Adrenal gland (tissue), 5 donors: ENCODE measurements around the gene RIMBP2.

ENCODE experiments used
- POLR2A ChIP-seq, 2 donors: fragments of 450-650 bp; IDR thresholded peaks; one replicate each; pipeline ENCODE4 v1.6.1; 2017; ENCODE audit warnings: antibody characterized with exemption in 2 of 2, mild to moderate bottlenecking in 2 of 2, moderate library complexity in 1 of 2
- TF ChIP-seq, protein P1 (sequence below), 6 experiments: fragments of 450-650 bp in 4 of 6; fragments of 200-600 bp in 2 of 6; sonication (generic) in 1 of 6; IDR thresholded peaks; 1 replicate in 5 of 6; 2 replicates in 1 of 6; pipeline versions ENCODE4 v1.5.1 to v1.8.0; 2016 to 2021; ENCODE audit warnings: antibody characterized with exemption in 6 of 6, mild to moderate bottlenecking in 2 of 6, moderate library complexity in 1 of 6
- donor health status: DM: no; HTN: no; CAD: no.

DNA sequence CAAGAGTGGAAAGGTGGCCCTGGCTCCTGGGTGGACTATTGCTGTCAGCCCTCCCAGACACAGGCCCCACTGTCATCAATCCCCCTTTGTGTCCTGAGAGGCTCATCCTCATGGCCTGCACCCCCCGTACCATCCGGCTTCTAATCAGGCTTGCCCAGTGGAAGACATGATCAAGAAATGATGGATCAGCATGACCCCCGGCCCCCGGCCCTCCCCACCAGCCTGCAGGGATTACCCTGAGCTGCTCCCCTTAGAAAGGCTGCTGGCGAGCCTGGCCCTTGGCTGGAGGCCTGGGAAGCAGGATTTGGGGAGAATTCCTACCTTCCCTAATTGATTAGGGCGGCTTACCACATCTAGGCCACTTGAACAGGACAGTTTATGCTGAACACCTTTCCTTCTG, 207.3 kb downstream of the RIMBP2 start:
- TF ChIP-seq POLR2A (IDR thresholded peaks at IDR 0.05): no peak
- TF ChIP-seq, protein P1, sequence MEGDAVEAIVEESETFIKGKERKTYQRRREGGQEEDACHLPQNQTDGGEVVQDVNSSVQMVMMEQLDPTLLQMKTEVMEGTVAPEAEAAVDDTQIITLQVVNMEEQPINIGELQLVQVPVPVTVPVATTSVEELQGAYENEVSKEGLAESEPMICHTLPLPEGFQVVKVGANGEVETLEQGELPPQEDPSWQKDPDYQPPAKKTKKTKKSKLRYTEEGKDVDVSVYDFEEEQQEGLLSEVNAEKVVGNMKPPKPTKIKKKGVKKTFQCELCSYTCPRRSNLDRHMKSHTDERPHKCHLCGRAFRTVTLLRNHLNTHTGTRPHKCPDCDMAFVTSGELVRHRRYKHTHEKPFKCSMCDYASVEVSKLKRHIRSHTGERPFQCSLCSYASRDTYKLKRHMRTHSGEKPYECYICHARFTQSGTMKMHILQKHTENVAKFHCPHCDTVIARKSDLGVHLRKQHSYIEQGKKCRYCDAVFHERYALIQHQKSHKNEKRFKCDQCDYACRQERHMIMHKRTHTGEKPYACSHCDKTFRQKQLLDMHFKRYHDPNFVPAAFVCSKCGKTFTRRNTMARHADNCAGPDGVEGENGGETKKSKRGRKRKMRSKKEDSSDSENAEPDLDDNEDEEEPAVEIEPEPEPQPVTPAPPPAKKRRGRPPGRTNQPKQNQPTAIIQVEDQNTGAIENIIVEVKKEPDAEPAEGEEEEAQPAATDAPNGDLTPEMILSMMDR (IDR thresholded peaks at IDR 0.05): no peak
